ENCODE results near the gene ZFYVE16.

ZFYVE16 gene

DNA sequence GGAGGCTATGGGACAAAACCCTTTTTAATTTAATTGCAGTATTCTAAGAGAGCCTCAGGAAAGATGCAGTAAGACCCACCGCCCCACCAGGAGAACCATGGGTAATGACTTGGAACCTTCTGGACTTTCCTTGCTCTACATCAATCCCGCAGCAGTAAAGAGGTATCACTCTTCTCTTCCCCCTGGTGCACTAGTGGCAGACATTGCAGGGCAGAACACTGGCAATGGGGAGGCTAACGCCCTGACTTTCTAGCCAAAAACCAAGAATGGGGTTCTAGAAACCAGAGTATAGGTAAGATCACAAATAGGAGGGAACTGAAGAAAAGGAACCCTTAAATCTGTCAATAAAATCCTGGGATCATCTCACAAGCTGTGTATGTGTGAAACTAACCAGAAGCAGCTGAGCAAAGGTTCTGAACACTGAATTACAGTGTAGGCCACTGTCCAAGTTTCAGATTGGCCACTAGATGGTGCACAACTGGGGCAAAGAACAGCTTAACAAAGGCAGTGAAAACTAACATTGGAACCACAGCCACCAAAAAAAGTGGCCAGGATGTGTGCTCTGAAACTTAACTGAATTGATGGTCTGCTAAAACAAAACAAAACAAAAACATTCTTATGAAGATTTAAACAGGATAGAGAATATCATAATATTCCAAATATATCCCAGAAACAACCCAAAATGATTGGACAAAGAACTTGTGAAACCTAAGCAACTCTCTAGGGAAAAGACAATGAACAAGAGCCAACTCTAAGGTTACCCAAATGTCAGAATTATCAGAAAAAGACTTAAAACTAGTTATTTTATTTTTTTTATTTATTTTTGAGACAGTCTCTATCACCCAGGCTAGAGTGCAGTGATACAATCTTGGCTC, 73.4 kb downstream of the ZFYVE16 start:
- H3K4me3 ChIP-seq (ENCODE audit: low read depth, low read length) = no peak overlapping the region
- TF ChIP-seq, protein P1, sequence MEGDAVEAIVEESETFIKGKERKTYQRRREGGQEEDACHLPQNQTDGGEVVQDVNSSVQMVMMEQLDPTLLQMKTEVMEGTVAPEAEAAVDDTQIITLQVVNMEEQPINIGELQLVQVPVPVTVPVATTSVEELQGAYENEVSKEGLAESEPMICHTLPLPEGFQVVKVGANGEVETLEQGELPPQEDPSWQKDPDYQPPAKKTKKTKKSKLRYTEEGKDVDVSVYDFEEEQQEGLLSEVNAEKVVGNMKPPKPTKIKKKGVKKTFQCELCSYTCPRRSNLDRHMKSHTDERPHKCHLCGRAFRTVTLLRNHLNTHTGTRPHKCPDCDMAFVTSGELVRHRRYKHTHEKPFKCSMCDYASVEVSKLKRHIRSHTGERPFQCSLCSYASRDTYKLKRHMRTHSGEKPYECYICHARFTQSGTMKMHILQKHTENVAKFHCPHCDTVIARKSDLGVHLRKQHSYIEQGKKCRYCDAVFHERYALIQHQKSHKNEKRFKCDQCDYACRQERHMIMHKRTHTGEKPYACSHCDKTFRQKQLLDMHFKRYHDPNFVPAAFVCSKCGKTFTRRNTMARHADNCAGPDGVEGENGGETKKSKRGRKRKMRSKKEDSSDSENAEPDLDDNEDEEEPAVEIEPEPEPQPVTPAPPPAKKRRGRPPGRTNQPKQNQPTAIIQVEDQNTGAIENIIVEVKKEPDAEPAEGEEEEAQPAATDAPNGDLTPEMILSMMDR (IDR thresholded peaks at IDR 0.05; ENCODE audit: low read depth, low read length) = peak; percentile 83

DNA sequence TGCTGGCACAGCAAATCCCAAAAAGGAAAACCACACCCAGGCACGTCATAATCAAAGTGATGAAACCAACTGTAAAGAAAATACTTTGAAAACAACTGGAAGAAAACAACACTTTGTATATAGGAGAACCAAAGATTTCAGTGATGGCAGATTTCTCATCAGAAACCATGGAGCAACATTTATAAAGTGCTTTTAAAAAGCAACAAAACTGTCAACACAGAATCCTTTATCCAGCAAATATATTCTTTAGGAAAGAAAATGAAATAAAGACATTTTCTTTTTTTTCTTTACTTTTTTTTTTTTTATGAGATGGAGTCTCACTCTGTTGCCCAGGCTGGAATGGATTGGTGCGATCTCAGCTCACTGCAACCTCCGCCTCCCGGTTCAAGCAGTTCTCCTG, 74.7 kb downstream of the ZFYVE16 start:
- H3K4me3 ChIP-seq (ENCODE audit: low read depth, low read length) = no peak overlapping the region
- TF ChIP-seq, protein P1 (IDR thresholded peaks at IDR 0.05; ENCODE audit: low read depth, low read length) = no peak

DNA sequence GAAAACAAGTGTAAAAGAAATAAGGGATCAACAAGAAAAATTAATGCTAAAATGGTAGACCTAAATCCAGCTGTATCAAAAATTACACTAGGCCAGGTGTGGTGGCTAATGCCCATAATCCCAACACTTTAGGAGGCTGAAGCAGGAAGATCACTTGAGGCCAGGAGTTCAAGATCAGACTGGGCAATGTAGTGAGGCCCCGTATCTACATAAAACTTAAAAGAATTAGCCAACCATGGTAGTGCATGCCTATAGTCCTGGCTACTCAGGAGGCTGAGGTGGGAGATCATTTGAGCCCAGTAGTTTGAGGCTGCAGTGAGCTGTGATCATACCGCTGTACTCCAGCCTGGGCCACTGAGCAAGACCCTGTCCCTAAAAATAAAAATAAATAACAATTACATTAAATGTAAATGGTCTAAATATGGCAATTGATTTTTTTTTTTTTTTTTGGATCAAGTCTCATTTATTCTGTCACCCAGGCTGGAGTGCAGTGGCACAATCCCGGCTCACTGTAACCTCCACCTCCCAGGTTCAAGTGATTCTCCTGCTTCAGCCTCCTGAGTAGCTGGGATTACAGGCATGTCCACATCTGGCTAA, 75.9 kb downstream of the ZFYVE16 start:
- H3K4me3 ChIP-seq (ENCODE audit: low read depth, low read length) = no peak overlapping the region
- TF ChIP-seq, protein P1 (IDR thresholded peaks at IDR 0.05; ENCODE audit: low read depth, low read length) = no peak

DNA sequence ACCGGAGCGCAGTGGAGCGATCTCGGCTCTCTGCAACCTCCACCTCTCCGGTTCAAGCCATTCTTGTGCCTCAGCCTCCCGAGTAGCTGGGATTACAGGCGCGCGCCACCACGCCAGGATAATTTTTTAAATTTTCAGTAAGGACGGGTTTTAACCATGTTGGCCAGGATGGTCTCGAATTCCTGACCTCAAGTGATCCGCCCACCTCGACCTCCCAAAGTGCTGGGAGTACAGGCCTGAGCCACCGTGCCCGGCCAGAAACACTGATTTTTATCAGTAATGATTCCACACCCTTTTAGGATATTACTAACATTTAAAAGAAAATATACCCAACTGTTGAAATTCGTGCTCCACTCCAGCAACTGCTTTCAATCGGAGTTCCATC, 79.6 kb downstream of the ZFYVE16 start:
- TF ChIP-seq, protein P1 (IDR thresholded peaks at IDR 0.05; ENCODE audit: low read depth, low read length) = no peak
- peak overlapping the region; percentile 74 for H3K4me3 ChIP-seq (ENCODE audit: low read depth, low read length)

DNA sequence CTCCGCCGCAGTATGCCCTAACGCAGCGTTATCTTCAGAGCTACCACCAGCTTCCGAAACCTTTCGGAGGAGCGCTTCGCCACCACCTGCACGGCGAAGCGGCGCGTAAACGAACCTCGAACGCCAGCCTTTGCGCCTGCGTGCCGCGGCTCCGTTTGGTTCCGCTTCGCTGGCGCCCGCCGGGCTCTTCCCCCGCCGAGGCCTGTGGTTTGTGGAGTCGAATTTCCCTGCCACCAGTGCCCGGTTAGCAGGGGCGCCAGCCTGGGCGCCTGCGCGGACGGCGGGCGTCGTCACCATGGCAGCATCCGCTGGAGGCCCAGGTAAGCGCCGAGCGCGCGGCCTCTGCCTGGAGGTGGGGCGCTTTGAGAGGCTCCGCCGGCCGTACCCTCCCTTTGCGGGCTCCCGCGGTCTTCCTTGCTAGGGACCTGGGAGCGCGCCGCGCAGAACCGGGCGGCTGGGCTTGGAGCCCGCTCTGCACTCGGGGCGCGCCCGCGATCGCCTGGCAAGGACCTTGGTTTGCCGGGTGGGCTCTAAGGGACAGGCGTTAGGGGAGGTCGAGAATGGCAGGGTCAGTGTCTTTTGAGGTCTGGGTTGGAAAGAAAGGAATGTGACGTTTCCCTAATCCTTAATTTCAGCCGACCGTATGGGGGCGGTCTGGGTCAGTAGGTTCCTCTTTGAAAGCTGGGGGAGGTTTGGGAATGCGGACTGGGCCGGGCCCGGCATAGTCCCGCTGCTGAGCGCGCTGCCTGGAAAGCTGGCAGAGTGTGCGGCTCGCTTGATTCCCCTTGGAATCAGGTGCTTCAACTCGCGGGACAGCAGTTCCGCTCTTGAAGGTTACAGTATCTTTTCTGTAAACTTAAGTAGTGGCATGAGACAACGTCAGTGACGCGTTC, 80.2 kb downstream of the ZFYVE16 start, which contains the start of gene FAM151B:
Gene FAM151B, plus strand, starts transcription at position 272 of the 893 bp plus-strand sequence. Its CDS starts 24 bp downstream, at position 296.
- TF ChIP-seq, protein P1 (IDR thresholded peaks at IDR 0.05; ENCODE audit: low read depth, low read length) = no peak
- H3K4me3 ChIP-seq (ENCODE audit: low read depth, low read length) = peak within 1 kb of the TSS; percentile 74

DNA sequence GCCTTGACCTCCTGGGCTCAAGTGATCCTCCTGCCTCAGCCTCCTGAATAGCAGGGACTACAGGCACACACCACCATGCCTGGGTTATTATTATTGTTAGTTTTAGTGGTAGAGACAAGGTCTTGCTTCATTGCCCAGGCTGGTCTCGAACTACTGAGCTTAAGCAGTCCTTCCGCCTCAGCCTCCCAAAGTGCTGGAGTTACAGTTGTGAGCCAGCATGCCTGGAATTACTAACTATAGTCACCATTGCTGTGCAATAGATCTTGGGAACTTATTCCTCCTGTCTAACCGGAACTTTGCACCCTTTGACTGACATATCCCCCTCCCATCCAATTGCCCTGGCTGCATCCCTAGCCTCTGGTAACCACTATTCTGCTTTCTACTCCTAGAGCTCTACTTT, 83.4 kb downstream of the ZFYVE16 start:
- H3K4me3 ChIP-seq (ENCODE audit: low read depth, low read length) = no peak overlapping the region
- TF ChIP-seq, protein P1 (IDR thresholded peaks at IDR 0.05; ENCODE audit: low read depth, low read length) = no peak
